GM12878 (cell line): Measurements from ENCODE around the gene ABI2. TPM values are rescaled to one million over a fixed set of nuclear protein-coding genes. Genes with fewer than 3 reads are reported as not detected.

Source experiments
- ATAC-seq: fragments of 200-7000 bp; cut with Tn5 transposase; 3 replicates; pipeline ENCODE4 v1.9.1; 2020; ENCODE audit warnings: mild to moderate bottlenecking, moderate library complexity
- BruUV-seq: library from RNA; stranded (reverse); fragments of 400-500 nt; replicated peaks from 2 replicates; lab custom pipeline; 2021; lab: Mats Ljungman, UMichigan
- CTCF ChIA-PET: fragments of 300-600 bp; sonication (Branson Sonifier 250); formaldehyde crosslinking; extraction: SDS; loops from one replicate; lab custom pipeline; 2021; ENCODE audit warnings: inconsistent platforms; lab: Yijun Ruan, JAX
- POLR2A ChIA-PET: fragments of 350-600 bp; formaldehyde crosslinking; extraction: SDS; loops from one replicate; lab custom pipeline; 2021; ENCODE audit warnings: inconsistent platforms; lab: Charles Lee
- RAD21 ChIA-PET: fragments of 300-600 bp; sonication (Branson Sonifier 250); formaldehyde crosslinking; loops from one replicate; lab custom pipeline; 2023; ENCODE audit warnings: antibody characterized with exemption; ENCODE audit not compliant: unreplicated experiment; lab: Charles Lee
- SMC1A ChIA-PET: fragments of 300-600 bp; sonication (Branson Sonifier 250); formaldehyde crosslinking; loops from one replicate; lab custom pipeline; 2023; ENCODE audit not compliant: unreplicated experiment, uncharacterized antibody; lab: Charles Lee
- DNase-seq: peaks from one replicate; pipeline ENCODE4 v3.0.0-alpha.2; 2011; ENCODE audit warnings: low read depth, low spot score
- FAIRE-seq: peaks from 3 replicates; lab custom pipeline; 2011; peaks lifted over from hg19 to GRCh38; lab: Jason Lieb, UNC
- H2AFZ ChIP-seq: 2 replicates; pipeline ENCODE4 v1.6.0; 2011; ENCODE audit warnings: low read depth, low read length, control low read depth; ENCODE audit not compliant: control insufficient read depth
- H3K27ac ChIP-seq: 2 replicates; pipeline ENCODE4 v1.5.1; 2011; ENCODE audit warnings: control low read depth; ENCODE audit not compliant: control insufficient read depth, insufficient read depth
- H3K27me3 ChIP-seq, 2 experiments: replicated peaks in 1 of 2; 2 replicates each; pipeline versions ENCODE4 v1.6.0 to v1.6.1; 2011; ENCODE audit warnings: low read length in 1 of 2; ENCODE audit not compliant: control insufficient read depth in 2 of 2, insufficient read depth in 2 of 2
- H3K36me3 ChIP-seq, 2 experiments: 2 replicates each; pipeline ENCODE4 v1.5.1; 2011; ENCODE audit warnings: low read length in 1 of 2; ENCODE audit not compliant: control insufficient read depth in 2 of 2, insufficient read depth in 2 of 2
- H3K4me1 ChIP-seq: 2 replicates; pipeline ENCODE4 v1.6.1; 2011; ENCODE audit warnings: mild to moderate bottlenecking, low read length, moderate library complexity, mixed read lengths; ENCODE audit not compliant: control insufficient read depth, insufficient read depth
- H3K4me2 ChIP-seq: 2 replicates; pipeline ENCODE4 v1.6.0; 2011; ENCODE audit warnings: control low read depth; ENCODE audit not compliant: control insufficient read depth, insufficient read depth
- H3K4me3 ChIP-seq: fragments of 200-600 bp; sonication (generic); 2 replicates; pipeline ENCODE4 v1.5.1; 2016
- H3K79me2 ChIP-seq: 2 replicates; pipeline ENCODE4 v1.6.0; 2011; ENCODE audit warnings: low read length; ENCODE audit not compliant: control insufficient read depth, insufficient read depth
- H3K9ac ChIP-seq: 2 replicates; pipeline ENCODE4 v1.8.0; 2011; ENCODE audit warnings: low read length, control low read depth, mixed read lengths; ENCODE audit not compliant: control insufficient read depth, insufficient read depth
- H3K9me3 ChIP-seq: replicated peaks from 3 replicates; pipeline ENCODE4 v1.5.1; 2011; ENCODE audit warnings: mild to moderate bottlenecking, low read length; ENCODE audit not compliant: control insufficient read depth, insufficient read depth
- H4K20me1 ChIP-seq: 2 replicates; pipeline ENCODE4 v1.6.0; 2011; ENCODE audit not compliant: control insufficient read depth, insufficient read depth
- ATF7 ChIP-seq: fragments of 450-650 bp; IDR thresholded peaks from 2 replicates; pipeline ENCODE4 v1.6.1; 2016; ENCODE audit warnings: low read depth, mild to moderate bottlenecking
- CBX3 ChIP-seq: fragments of 200-600 bp; sonication (generic); IDR thresholded peaks from 2 replicates; pipeline ENCODE4 v1.6.1; 2016; ENCODE audit warnings: low read depth, borderline replicate concordance
- JUNB ChIP-seq: IDR thresholded peaks from 2 replicates; pipeline ENCODE4 v1.6.1; 2016; ENCODE audit warnings: antibody characterized with exemption, mild to moderate bottlenecking
- JUND ChIP-seq: IDR thresholded peaks from 2 replicates; pipeline ENCODE4 v1.6.1; 2012; ENCODE audit warnings: low read depth, mild to moderate bottlenecking, low read length, improper control_type of control experiment, moderate library complexity
- MEF2A ChIP-seq: IDR thresholded peaks from 2 replicates; pipeline ENCODE4 v1.6.1; 2011; ENCODE audit warnings: low read depth, mild to moderate bottlenecking, low read length, moderate library complexity; ENCODE audit not compliant: insufficient read depth
- NFIC ChIP-seq: IDR thresholded peaks from 2 replicates; pipeline ENCODE4 v1.6.1; 2012; ENCODE audit warnings: low read depth, mild to moderate bottlenecking, inconsistent platforms, low read length, moderate library complexity
- RB1 ChIP-seq: fragments of 450-650 bp; formaldehyde crosslinking; IDR thresholded peaks from 2 replicates; pipeline ENCODE4 v1.6.1; 2017; ENCODE audit warnings: mild to moderate bottlenecking, borderline replicate concordance
- RFX5 ChIP-seq: IDR thresholded peaks from 2 replicates; pipeline ENCODE4 v1.6.1; 2011; ENCODE audit warnings: low read depth, low read length, improper control_type of control experiment
- STAT3 ChIP-seq: IDR thresholded peaks from 2 replicates; pipeline ENCODE4 v1.6.1; 2011; ENCODE audit warnings: low read depth, low read length, improper control_type of control experiment
- TCF7 ChIP-seq: IDR thresholded peaks from 2 replicates; pipeline ENCODE4 v1.6.1; 2014; ENCODE audit warnings: antibody characterized with exemption, borderline replicate concordance
- WRNIP1 ChIP-seq: IDR thresholded peaks from 2 replicates; pipeline ENCODE4 v1.6.1; 2011; ENCODE audit warnings: low read depth, low read length, improper control_type of control experiment, borderline replicate concordance
- ZSCAN29 ChIP-seq: fragments of 450-650 bp; IDR thresholded peaks from 2 replicates; pipeline ENCODE4 v1.6.1; 2017; ENCODE audit warnings: mild to moderate bottlenecking, moderate library complexity
- WGBS: methylation state at CpG from one replicate; pipeline ENCODE4 v1.1.6; 2016; ENCODE audit warnings: low lambda C conversion rate; ENCODE audit not compliant: insufficient replicate concordance, insufficient coverage; ENCODE audit errors: missing lambda C conversion rate; 5-methylcytosine and 5-hydroxymethylcytosine counted together
- in situ Hi-C: fragments of 300-500 bp; cut with MboI; formaldehyde crosslinking; loops from 9 replicates; pipeline ENCODE4 v1.14.3; 2018; ENCODE audit warnings: mixed read lengths
- intact Hi-C: fragments of 100-400 bp; cut with micrococcal nuclease; formaldehyde crosslinking; loops from one replicate; pipeline ENCODE4 v1.14.2; 2022; ENCODE audit not compliant: unreplicated experiment
- polyA plus RNA-seq, 11 experiments: library from polyadenylated mRNA; depleted of rRNA in 4 of 11; unstranded in 6 of 11; stranded (reverse) in 5 of 11; fragments of >200 nt; fragmentation: Nextera tagmentation in 4 of 11; fragmentation: Illumina TruSeq in 1 of 11; extraction: Ambion mirVana in 4 of 11; extraction: Trizol in 1 of 11; gene quantifications; 1 replicate in 1 of 11; 2 replicates in 10 of 11; pipeline versions ENCODE4 v1.2.1 to v1.2.3, GENCODE V29; 2011 to 2016; ENCODE audit warnings: inconsistent platforms in 2 of 11, missing spikeins in 2 of 11, low read depth in 1 of 11
- total RNA-seq, 4 experiments: library from RNA; depleted of rRNA in 3 of 4; stranded (reverse); fragments of >200 nt in 3 of 4; fragmentation: Illumina TruSeq in 1 of 4; extraction: Trizol in 1 of 4; gene quantifications; 2 replicates each; pipeline versions ENCODE4 v1.2.1 to v1.2.3, GENCODE V29; 2013 to 2021
- TF ChIP-seq, protein P1 (sequence below): IDR thresholded peaks from 2 replicates; pipeline ENCODE4 v1.6.1; 2012; ENCODE audit warnings: low read depth, low read length, improper control_type of control experiment
- TF ChIP-seq, protein P2 (sequence below): fragments of 450-650 bp; conservative IDR thresholded peaks from 2 replicates; pipeline ENCODE4 v1.6.1; 2017; ENCODE audit warnings: mild to moderate bottlenecking, moderate library complexity
- TF ChIP-seq, protein P3 (sequence below): IDR thresholded peaks from 2 replicates; pipeline ENCODE4 v1.6.1; 2011; ENCODE audit warnings: low read depth, low read length, improper control_type of control experiment, borderline replicate concordance

ABI2 gene
- total and polyA plus RNA-seq, 10 of the 15 experiments (the other 5 are each of a cell fraction or from before 2014, with no cell fraction given), result 8.9 to 44.5 (median 30.3) TPM

DNA sequence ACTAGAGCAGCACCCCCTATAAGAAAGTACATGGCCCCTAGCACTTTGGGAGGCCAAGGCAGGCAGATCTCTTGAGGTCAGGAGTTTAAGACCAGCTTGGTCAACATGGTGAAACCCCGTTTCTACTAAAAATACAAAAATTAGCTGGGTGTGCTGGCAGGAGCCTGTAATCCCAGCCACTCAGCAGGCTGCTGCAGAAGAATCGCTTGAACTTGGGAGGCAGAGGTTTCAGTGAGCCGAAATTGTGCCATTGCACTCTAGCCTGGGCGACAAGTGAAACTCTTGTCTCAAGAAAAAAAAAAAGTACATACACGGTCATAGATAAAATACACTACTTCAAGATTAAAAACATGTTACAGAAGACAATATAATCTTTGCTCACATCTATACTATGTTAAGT is 143.1 kb downstream of the ABI2 start:
- no peak for TF ChIP-seq STAT3
- intact Hi-C loops (no loop called here), in situ Hi-C loops (no loop called here)

DNA sequence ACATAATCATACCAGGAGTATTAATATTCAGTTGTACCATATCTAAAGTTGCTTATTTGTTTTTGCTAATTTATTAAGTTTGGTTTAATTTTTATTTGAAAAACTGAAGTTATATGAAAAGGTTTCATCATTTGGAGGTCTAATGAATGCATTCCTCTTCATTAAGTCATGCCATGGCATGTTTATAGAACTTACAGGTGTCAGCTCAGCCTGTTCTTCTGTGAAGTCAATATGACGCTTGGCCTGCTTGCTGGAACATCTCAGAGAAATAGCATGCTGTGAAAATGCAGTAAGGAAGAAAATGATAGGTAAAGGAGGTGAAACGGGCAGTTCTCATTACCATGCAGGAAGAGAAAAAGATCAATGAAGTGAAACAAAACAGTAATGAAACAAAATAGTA is 148.7 kb downstream of the ABI2 start:
- Histone ChIP-seq H3K79me2 (no peaks in the 10 kb centered on the region), H3K4me3 (no peak overlapping the region), H3K36me3 (no peaks in the 10 kb centered on the region), H4K20me1 (no peaks in the 10 kb centered on the region), H3K4me2 (no peak overlapping the region), H2AFZ (no peak overlapping the region), H3K27me3 (no peaks in the 10 kb centered on the region), H3K4me1 (no peaks in the 10 kb centered on the region), H3K9me3 (no peaks in the 10 kb centered on the region), H3K27ac (no peak overlapping the region), H3K9ac (no peak overlapping the region)
- ChIA-PET SMC1A (interaction anchor here (1.4 kb wide), 1 partner anchor 8 kb away, joined by 3 read pairs; no protein-coding TSS in a partner anchor), POLR2A (no interaction called here), RAD21 (no interaction called here), CTCF (no interaction called here)
- WGBS, result 42% methylated on average over 2 of the region's 2 CpGs
- FAIRE-seq, result no peak
- DNase-seq, result no peak
- intact Hi-C loops (no loop called here), in situ Hi-C loops (no loop called here)
- ATAC-seq, result no peak
- no TSS peak for BruUV-seq
- TF ChIP-seq CBX3 (no peak), JUNB (no peak), WRNIP1 (no peak), RB1 (no peak), ZSCAN29 (no peak), MEF2A (no peak), TCF7 (no peak), RFX5 (no peak), JUND (no peak), ATF7 (no peak), NFIC (no peak)
- TF ChIP-seq, protein P1, sequence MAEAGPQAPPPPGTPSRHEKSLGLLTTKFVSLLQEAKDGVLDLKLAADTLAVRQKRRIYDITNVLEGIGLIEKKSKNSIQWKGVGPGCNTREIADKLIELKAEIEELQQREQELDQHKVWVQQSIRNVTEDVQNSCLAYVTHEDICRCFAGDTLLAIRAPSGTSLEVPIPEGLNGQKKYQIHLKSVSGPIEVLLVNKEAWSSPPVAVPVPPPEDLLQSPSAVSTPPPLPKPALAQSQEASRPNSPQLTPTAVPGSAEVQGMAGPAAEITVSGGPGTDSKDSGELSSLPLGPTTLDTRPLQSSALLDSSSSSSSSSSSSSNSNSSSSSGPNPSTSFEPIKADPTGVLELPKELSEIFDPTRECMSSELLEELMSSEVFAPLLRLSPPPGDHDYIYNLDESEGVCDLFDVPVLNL, result no peak
- TF ChIP-seq, protein P2, sequence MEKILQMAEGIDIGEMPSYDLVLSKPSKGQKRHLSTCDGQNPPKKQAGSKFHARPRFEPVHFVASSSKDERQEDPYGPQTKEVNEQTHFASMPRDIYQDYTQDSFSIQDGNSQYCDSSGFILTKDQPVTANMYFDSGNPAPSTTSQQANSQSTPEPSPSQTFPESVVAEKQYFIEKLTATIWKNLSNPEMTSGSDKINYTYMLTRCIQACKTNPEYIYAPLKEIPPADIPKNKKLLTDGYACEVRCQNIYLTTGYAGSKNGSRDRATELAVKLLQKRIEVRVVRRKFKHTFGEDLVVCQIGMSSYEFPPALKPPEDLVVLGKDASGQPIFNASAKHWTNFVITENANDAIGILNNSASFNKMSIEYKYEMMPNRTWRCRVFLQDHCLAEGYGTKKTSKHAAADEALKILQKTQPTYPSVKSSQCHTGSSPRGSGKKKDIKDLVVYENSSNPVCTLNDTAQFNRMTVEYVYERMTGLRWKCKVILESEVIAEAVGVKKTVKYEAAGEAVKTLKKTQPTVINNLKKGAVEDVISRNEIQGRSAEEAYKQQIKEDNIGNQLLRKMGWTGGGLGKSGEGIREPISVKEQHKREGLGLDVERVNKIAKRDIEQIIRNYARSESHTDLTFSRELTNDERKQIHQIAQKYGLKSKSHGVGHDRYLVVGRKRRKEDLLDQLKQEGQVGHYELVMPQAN, result no peak
- TF ChIP-seq, protein P3, sequence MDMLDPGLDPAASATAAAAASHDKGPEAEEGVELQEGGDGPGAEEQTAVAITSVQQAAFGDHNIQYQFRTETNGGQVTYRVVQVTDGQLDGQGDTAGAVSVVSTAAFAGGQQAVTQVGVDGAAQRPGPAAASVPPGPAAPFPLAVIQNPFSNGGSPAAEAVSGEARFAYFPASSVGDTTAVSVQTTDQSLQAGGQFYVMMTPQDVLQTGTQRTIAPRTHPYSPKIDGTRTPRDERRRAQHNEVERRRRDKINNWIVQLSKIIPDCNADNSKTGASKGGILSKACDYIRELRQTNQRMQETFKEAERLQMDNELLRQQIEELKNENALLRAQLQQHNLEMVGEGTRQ, result no peak

More for the DNA sequence above, 143.1 kb downstream of the ABI2 start:
- no peaks in the 10 kb centered on the region for H3K79me2 ChIP-seq
- no peaks in the 10 kb centered on the region for H3K9me3 ChIP-seq
- RAD21 ChIA-PET, result no interaction called here
- no peak overlapping the region for H3K27ac ChIP-seq
- WGBS, result 56% methylated on average over 5 of the region's 5 CpGs
- CTCF ChIA-PET, result no interaction called here
- no peaks in the 10 kb centered on the region for H3K4me1 ChIP-seq
- H3K36me3 ChIP-seq, result no peaks in the 10 kb centered on the region
- BruUV-seq, result no TSS peak
- DNase-seq (no peak), ATAC-seq (no peak), FAIRE-seq (no peak)
- no peak overlapping the region for H3K9ac ChIP-seq
- no peaks in the 10 kb centered on the region for H4K20me1 ChIP-seq
- SMC1A ChIA-PET, result no interaction called here
- H3K27me3 ChIP-seq, result peaks cover 0 to 4% of the 10 kb centered on the region in 2 experiments; a peak in 1 of 4 replicates
- H3K4me2 ChIP-seq, result no peak overlapping the region
- H2AFZ ChIP-seq, result no peak overlapping the region
- POLR2A ChIA-PET, result no interaction called here
- no peak overlapping the region for H3K4me3 ChIP-seq
